Umbilical cord (tissue), 2 donors: Measurements from ENCODE around the gene LDB2. TPM values are rescaled to one million over a fixed set of nuclear protein-coding genes. Genes with fewer than 3 reads are reported as not detected.

Experiments
- DNase-seq: peaks from one replicate; pipeline ENCODE4 v3.0.0-alpha.2; 2015; ENCODE audit warnings: low spot score
- total RNA-seq: library from RNA; depleted of rRNA; stranded (reverse); fragments of >200 nt; gene quantifications from one replicate; pipeline ENCODE4 v1.2.3, GENCODE V29; 2014; ENCODE audit warnings: low replicate concordance; ENCODE audit not compliant: insufficient read depth

The LDB2 gene
- total RNA-seq, 1 donor from 2014 or later, result 12.0 TPM

GRCh38 chr4:16758816-16759215, 139.6 kb downstream of the LDB2 start:
- no peak for DNase-seq

GRCh38 chr4:16758255-16758654, 140.2 kb downstream of the LDB2 start:
- DNase-seq, result no peak

- DNase-seq, result no peak
Measured at GRCh38 chr4:16757080-16757521, 141.3 kb downstream of the LDB2 start.

GRCh38 chr4:16754104-16754503, 144.3 kb downstream of the LDB2 start:
- no peak for DNase-seq

- no peak for DNase-seq
Measured at GRCh38 chr4:16752150-16752549, 146.3 kb downstream of the LDB2 start.

DNA sequence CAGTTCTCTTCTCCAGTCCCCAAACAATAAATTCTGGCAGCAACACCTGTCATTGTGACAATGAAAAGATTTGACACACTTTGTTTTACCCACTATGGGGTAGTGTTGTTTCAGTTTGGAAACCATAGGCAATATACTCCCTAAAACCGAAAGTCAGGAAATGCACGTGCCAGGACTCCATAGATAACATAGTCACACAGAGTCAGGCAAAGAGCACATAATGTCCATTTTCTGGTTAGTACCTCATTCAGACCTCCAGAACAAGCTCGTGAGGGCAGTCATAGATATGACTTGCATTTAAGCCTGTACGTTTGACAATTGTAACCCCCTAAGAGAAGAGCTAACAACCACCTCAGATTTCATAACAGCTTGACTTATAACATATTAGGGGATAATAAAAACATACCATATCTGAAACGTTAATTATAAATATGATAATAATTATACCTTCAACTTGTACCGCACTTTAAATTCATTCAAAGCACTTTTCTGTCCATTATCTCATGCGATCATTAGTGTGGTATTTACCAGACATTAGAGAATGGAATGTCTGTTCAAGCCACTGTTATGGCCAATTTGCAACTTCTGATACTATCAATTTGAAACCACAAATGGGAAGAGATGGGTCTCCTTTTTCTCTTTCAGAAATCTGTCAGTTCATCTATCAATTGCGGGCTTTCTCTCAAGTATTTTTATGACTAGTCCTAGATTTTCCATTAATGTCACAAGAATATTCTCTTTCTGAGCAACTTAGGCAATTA, 147.4 kb downstream of the LDB2 start:
- no peak for DNase-seq

- DNase-seq, result no peak
Measured at GRCh38 chr4:16750216-16750615, 148.2 kb downstream of the LDB2 start.

GRCh38 chr4:16745887-16746286, 152.6 kb downstream of the LDB2 start:
- DNase-seq, result no peak

DNA sequence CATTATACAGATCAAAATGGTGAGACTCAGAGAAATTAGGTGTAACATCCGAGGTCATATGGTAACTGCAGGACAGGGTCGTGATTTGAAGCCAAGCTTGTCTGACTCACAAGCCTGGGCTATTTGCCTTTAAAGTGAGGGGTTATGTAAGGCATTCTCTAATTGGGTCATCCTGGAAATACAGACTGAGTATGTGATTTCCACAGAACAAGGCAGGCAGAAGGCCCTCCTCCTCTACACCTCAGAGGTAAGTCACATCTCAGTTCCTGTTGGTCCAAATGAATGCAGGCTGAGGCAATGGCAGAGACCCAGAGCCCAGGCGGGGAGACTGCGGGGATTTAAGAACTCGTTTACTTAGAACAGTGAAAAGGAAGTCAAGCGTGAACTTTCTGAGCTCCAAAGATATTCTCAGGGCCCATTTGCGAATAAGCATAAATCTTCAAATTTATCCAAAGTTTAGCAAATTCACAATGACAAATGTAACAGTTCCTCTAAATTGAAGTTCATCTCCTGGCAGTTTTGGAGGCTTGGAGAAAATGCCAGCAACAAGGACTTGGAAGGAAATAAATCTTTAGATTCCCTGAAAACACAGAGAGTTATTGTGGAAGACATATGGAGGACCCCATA, 153.3 kb downstream of the LDB2 start:
- peak; percentile 13 for DNase-seq

DNA sequence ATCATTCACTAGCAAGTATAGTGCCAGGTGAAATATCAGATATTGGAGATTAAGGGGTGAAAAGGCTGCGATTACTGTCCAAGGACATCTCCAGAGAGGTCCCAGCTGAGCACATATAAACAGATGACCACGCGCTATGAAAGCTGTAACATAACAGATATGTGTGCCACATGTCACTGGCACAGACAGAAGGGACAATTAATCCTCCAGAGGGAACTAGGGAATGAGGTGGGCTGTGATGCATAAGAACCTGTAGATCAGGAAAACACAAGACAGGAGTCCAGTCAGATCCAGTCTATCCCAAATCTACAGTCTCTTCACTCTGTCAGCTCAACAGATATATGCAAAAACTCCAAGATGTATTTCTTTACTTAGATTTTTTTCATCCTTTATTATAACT, 157.2 kb downstream of the LDB2 start:
- no peak for DNase-seq

DNA sequence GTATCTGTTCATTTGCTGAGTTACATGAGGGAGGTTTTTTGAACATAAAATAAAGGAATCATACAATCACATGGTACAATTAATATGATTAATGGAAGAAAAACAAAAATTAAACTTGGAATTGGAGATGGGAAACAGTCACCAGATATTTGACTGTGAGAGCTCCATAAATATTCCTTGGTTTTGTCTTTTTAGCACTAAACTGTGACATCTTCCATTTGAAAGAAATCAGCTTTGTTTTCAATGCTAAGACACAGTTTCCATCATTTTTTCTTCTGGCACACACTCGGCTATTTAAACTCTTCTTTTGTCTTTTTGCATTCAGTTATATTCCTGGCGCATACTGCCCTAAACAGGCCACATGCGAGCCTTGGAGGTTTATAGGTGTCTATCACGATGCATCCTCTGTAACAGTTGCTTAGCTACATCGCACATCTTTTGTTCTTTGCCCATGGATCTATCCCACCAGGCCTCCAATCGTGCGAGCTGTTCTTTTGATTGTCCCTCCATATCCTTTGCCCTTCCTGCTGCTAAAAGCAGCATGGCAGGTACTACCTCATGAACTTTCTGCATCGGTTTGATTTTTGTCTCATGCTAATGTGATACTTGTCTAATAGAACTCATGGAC, 158.3 kb downstream of the LDB2 start:
- no peak for DNase-seq

DNA sequence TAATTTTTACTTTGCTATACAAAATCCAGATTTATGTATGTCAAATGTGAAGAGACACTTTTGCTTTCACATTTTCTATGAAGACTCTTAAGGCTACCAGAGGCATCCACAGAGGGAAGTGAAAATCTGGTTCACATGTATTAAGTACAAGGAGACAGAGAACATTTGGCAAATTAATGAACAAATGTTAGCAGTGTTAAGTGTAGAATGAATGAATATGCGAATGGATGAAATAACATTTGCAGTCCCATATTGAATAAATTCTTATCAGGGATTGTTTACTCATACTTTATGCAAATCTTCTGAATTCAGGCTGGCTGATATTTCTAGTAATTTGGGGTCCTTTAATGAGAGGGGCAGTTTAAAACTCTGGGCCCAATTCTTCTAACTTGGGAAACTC, 159.9 kb downstream of the LDB2 start:
- no peak for DNase-seq

DNA sequence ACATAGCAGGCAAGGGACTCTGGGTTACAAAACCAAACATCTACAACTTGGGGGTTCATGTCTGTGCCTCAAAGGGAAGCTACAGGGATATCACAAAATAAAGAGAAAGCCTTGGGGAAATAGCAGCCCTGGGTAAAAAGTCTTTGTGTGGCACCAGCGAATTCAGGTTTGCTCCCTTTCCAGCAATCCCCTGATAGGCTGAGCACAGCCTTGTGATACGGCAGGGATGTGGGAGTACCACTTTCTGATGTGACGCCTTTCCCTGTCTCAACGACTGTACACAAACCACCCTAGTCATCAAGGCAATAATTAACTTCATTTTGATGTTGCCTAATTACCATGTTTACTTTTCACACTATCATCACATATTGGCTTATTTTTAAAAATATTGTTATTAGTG, 164.9 kb downstream of the LDB2 start:
- DNase-seq, result no peak

DNA sequence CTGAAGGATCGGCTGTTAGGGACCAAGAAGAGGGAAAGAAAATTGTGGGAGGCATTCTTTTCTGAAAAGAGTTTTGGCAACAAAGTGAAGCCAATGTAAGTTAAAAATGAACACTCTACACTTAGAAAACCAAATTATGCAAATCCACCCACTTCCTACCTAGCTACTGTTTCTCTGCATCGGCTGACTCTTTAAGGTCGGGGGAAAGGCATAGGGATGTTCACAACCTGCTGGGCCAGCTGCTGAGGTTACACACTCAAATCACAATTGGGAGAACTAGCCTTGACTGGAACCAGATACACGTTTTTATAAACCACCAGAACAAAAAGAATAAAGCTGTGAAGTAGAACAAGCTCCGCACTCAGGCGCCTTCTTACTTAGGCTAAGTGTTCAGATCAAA, 165.7 kb downstream of the LDB2 start:
- DNase-seq, result no peak

DNA sequence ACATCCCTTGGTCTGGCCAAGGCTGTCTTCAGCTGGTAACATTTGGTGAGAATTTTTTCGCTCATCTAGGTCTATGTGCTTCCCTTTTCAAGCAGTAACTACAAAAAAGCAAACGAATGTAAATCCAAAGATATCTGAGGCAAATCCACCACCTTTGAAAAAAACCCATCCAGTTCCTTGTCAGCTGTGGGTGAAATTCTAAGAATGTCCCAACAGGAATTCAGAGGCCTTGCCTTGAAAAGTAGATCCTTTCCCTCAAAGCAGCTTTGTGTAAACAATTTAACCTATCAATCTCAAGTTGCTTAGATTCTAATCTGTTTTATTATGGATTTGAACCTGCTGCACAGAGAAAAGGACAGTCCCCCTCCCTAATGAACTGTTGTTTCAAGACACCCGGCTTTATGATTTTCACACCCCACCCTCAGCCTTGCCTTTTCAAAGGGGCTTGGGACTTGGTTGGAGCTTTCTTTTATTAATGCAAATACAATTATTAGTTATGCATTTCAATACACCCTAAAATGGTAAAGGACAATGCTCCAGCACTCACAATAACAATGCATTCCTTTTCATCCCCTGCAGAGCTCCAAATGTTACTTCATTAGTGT, 166.6 kb downstream of the LDB2 start:
- DNase-seq, result no peak

DNA sequence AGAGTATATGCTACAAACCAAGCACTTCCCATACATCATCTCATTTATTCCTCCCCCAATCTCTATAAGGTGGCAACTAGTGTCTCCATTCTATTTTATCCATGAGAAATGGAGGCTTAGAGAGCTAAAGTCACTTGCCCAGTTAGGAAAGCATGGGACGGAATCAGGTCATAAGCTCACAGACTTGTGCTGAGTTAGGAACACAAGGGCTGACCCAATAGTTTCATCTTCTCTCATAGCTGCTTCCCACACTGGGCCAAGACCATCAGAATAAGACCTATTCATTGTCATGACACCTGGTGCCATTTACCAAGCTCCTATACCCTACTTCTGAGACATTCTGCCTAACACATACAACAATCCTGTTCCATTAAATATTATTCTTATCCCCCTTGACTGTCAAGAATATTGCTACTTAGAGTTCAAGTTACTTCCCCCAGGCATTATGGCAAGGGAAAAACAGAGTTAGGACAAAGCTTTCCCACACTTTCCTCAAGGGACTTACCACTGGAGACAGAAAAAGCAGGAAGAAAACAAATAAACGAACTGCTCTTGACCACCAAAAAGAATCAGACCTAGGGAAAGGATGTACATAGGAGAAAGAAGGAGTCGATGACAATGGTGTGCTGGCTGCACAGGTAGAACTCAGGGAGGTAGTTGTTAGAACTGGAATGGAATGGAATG, 167.8 kb downstream of the LDB2 start:
- no peak for DNase-seq

GRCh38 chr4:16729336-16729735, 169.1 kb downstream of the LDB2 start:
- DNase-seq, result peak; percentile 85

- DNase-seq, result no peak
Measured at GRCh38 chr4:16728849-16729248, 169.6 kb downstream of the LDB2 start.

DNA sequence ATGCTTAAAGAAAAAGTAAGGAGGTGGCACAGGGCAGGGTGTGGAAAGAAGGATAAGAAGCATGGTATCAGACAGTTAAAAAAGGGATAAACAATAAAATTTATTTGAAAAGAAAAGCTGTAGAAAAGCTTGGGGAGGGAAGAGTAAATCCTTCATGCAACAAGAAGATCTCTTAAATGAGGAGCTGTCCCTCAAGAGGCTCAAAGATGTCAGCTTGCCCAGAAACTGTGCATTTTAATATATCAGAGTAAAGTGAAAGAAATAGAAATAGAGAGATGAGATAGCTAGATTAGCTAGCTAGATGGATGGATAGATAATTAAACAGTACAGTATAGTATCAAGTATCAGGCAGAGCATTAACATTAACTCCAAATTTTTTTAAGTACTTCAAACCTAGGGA, 170.3 kb downstream of the LDB2 start:
- DNase-seq, result peak; percentile 50

- no peak for DNase-seq
Measured at GRCh38 chr4:16727218-16727617, 171.2 kb downstream of the LDB2 start.

DNA sequence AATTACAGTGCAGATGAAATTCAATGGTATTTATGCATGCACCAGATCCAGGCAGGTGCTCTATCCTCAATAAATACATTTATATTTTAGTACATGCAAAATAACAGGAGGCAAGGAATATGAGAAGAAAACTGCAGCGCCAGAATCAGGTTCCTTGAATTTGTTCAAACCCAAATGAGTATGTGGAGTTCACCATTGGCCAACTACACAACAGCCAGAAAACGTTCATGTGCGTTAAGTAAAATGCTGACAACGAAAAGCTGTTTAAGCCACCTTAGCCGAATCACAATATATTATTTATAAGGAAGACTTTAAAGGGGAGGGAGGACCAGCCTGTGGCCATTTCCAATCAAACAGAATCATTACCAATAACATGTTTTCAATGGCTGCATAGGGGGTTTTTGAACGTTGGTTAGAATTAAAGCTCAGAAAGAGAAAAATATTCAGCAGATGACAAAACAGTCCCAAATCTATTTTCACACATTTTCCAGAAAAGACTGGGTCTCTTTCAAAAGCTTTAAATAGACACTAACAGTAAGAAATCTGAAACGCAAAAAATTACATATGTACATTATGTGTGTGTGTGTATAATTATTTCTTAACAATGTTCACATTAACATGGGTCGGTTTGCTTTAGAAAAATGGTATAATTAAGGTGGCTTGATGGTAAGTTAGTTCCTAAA, 171.9 kb downstream of the LDB2 start:
- no peak for DNase-seq
